ENCODE data around the gene SNX2.

SNX2 gene

GRCh38 chr5:122773619-122774018, 1.3 kb upstream of the SNX2 start:
- no peak for DNase-seq (ENCODE audit: low read depth)

GRCh38 chr5:122774519-122774860, 390 bp upstream of the SNX2 start:
- DNase-seq (ENCODE audit: low read depth), result no peak

DNA sequence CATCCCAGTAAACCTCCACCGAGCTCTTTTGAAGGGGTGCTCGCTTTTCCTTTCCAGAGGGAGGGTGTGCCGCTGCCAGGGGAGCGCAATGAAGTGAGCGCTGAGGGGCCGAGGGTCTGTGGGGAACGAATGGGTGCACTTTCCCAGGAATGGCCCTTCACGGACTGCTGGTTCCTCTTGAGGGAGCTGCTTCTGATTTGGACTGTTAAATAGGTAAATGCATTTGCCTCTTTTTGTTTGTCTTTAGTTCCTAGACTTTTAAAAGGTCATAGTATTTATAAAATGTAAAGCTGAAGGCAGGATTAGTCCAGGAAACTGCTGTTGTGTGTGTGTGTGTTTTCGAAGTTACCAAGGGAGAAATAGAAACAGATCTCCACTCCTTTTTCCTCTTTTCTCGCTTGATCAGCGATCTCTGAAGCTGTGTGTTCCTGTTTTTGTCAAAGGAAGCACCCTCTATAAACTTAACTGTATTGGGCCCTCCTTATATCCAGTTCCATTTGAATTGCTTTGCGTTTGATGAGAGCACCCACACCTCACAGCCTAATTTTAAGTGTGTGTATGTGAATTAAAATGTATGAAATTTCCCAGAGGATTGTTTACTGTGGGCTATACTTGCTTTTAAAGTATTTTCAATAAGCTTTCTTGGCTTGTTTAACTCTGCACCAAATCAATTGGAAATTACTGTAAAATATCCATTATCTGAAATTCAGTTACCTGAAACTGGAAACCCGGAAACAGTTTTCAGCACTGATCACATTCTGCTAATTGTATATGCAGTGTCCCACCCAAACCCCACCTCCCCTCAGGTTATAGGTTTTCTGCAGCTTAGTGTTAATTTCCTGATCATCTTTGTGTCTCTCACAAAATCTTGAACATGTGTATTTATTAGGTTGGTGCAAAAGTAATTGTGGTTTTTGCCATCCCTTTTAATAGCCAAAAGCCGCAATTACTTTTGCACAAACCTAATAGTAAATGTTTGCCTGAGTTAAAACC, 966 bp downstream of the SNX2 start:
- no peak for DNase-seq (ENCODE audit: low read depth)

- DNase-seq (ENCODE audit: low read depth), result no peak
Measured at GRCh38 chr5:122778157-122778556, 3.3 kb downstream of the SNX2 start.

GRCh38 chr5:122779451-122779850, 4.6 kb downstream of the SNX2 start:
- DNase-seq (ENCODE audit: low read depth), result no peak

DNA sequence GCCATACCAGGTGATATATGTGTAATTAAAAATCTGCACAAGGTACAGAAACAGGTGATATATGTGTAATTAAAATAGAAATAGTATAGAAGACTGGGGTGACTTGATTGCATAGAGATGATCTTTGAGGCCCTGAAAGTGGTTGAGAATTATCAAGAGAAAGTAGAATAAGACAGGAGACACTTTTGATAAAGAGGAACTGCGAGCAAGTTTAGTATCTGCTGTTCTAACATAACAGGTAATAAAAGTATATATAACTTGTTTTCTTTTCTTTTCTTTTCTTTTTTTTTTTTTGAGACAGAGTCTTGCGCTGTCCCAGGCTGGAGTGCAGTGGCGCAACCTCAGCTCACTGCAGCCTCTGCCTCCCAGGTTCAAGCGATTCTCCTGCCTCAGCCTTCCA, 5.4 kb downstream of the SNX2 start:
- DNase-seq (ENCODE audit: low read depth), result no peak

DNA sequence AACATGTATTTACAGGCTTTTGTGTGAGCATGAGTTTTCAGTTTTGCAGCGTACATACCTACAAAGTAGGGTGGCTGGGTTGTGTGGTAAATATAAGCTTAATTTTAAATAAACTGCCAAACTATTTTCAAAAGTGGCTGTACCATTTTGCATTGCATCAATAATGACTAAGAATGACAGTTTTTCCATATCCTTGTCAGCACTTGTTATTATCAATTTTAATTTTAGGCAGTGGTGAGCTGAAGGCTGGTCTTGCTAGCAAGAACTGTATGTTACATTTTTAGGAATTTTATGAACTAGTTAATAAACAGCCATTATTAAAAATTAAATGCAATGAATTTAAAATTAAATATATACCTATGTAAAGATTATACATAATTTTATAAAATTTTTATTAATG, 6.6 kb downstream of the SNX2 start:
- DNase-seq (ENCODE audit: low read depth), result no peak

DNA sequence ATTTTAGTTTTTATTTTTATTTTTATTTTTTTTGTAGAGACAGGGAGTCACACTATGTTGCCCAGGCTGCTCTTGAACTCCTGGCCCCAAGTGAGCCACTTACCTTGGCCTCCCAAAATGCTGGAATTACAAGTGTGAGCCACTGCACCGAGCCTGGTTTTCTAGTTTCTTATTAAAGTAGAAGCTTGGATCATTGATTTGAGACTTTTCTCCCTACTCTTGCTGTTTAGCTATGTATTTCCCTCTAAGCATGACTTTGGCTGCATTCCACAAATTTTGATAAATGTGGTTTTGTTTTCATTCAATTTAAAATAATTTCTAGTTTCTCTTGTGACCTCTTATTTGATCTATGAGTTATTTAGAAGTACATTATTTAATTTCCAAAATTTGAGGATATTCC, 10.4 kb downstream of the SNX2 start:
- no peak for DNase-seq (ENCODE audit: low read depth)

GRCh38 chr5:122788371-122788770, 13.5 kb downstream of the SNX2 start:
- DNase-seq (ENCODE audit: low read depth), result no peak

- no peak for DNase-seq (ENCODE audit: low read depth)
Measured at GRCh38 chr5:122788996-122789395, 14.1 kb downstream of the SNX2 start.

- no peak for DNase-seq (ENCODE audit: low read depth)
Measured at GRCh38 chr5:122789461-122790171, 14.7 kb downstream of the SNX2 start.

GRCh38 chr5:122790354-122791103, 15.6 kb downstream of the SNX2 start:
- DNase-seq (ENCODE audit: low read depth), result no peak

DNA sequence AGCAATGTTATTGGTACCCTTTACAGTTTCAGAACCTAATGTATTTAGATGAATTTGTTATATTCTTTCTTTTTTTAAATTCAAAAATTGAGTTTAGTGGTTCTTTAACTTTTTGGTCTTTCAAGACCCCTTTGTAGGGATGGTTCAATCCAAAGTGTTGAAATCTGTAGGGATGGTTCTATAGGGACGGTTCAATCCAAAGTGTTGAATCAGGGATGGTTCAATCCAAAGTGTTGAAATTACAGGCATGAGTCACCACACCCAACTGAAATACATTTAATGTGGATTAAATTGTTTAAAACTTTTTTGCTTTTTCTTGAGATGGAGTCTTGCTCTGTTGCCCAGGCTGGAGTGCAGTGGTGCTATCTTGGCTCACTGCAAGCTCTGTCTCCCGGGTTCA, 30.6 kb downstream of the SNX2 start:
- no peak for DNase-seq (ENCODE audit: low read depth)

GRCh38 chr5:122810405-122810804, 35.5 kb downstream of the SNX2 start:
- no peak for DNase-seq (ENCODE audit: low read depth)

DNA sequence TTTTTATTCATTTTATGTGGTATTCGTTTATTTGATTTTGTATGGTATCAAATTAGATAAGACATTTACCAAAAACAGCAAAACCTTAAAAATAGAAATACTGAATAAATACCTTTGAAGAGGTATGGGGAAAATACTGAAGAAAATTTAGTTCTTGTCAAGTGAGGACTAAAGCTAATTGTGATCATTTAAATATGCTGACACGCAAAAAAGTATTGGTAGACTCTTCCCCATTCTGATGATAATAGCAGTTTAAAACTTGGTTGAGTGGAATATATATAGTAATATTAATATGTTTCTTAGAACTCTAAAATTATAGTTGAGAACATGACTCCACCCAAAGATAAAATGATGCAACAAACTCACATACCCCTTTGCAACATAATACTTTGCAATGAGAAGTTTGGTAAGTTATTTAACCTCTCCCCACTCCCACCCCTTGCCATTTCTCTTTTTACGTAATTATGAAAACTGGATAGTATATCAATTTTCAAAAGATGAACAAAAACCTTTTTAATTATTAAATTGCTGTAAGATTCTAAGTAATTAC, 40.4 kb downstream of the SNX2 start:
- DNase-seq (ENCODE audit: low read depth), result no peak

GRCh38 chr5:122816756-122817155, 41.9 kb downstream of the SNX2 start:
- DNase-seq (ENCODE audit: low read depth), result no peak

DNA sequence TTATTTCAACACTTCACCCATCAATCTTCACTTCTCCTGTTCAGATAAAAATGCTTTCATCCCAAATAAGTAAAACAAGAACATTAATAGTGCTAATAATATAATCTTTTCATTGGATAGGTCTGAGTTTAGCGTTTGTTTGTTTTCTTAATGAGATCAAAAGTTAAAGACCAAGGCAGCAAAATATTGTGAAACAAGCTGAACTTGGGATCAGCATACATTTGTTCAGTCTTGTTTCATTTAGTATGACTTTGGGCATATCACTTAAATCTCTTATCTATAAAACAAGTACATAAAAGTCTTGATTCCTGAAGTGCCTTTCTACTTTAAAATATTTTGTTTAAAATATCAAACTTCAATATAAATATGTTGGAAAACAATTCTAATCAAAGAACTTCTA, 57.1 kb downstream of the SNX2 start:
- no peak for DNase-seq (ENCODE audit: low read depth)

DNA sequence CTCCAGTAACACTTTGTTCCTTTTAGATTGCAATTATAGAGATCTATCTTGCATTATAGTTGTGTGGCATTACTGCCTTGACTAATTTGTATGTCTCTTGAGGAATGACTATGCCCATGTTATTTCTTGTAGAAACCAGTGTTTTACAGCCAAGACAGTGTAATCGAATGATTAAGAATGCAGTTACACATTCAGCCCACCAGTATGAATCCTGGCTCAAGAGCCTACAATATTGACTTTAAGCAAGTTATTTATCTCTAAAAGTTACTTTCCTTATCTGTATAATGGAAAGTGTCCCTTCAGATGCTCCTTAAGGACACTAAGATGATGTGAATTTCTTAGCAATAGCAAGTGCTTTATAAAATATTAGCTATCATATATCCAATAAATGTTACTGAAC, 60.8 kb downstream of the SNX2 start:
- no peak for DNase-seq (ENCODE audit: low read depth)

DNA sequence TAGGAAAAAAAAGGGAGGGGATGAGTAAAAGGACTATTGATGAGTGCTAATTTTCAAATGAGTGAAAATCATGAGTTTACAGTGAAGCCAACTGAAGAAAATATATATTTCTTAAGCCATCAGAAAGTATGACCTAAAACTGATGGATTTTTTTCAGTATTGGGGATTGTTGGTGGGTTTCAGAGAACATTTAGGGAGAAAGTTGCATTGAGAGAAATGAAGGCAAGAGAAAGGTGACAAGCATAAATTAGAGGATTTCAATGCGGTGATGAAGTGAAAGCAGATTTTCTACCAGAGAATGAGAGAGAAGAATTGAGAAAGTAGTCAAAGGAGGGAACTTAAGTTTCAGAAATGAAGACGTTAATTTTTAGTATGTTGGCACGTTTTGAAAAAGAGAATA, 62.1 kb downstream of the SNX2 start:
- no peak for DNase-seq (ENCODE audit: low read depth)

DNA sequence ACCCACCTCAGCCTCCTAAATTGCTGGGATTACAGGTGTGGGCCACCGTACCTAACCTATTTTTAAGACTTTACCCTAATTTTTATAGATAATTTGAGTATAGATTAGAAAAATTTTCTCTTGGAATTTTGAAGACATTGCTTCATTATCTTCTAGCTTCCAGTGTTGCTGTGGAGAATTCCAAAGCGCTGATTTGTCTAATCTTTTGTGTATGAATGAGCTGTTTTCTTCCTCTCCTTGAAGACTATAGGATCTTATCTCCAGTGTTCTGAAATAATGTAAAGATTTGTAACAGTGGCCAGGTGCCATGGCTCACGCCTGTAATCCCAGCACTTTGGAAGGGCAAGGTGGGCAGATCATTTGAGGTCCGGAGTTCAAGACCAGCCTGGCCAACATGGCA, 64.9 kb downstream of the SNX2 start:
- no peak for DNase-seq (ENCODE audit: low read depth)

- no peak for DNase-seq (ENCODE audit: low read depth)
Measured at GRCh38 chr5:122842016-122842580, 67.2 kb downstream of the SNX2 start.
